K562 (cell line): ENCODE data around the gene FAM184B. TPM values are rescaled to one million over a fixed set of nuclear protein-coding genes. Genes with fewer than 3 reads are reported as not detected.

Experiments
- ELF2 ChIP-seq: fragments of 250-450 bp; sonication (Bioruptor Pico); IDR thresholded peaks from 2 replicates; pipeline ENCODE4 v1.5.0; 2021; ENCODE audit warnings: mild to moderate bottlenecking
- GABPB1 ChIP-seq: sonication (generic); formaldehyde crosslinking; IDR thresholded peaks from 2 replicates; pipeline ENCODE4 v1.8.0; 2022; ENCODE audit warnings: mild to moderate bottlenecking, missing genetic modification reagents
- MIER1 ChIP-seq: fragments of 450-650 bp; IDR thresholded peaks from 2 replicates; pipeline ENCODE4 v1.6.1; 2016; ENCODE audit warnings: antibody characterized with exemption, mild to moderate bottlenecking, low read depth
- RBFOX2 ChIP-seq: fragments of 200-400 bp; formaldehyde crosslinking; IDR thresholded peaks from 2 replicates; pipeline ENCODE4 v1.6.1; 2017; ENCODE audit warnings: low read depth, mild to moderate bottlenecking, low read length, moderate library complexity
- THRB ChIP-seq: fragments of 450-650 bp; formaldehyde crosslinking; conservative IDR thresholded peaks from 2 replicates; pipeline ENCODE4 v1.4.0; 2022; ENCODE audit warnings: mild to moderate bottlenecking, missing genetic modification characterization
- ZBTB40 ChIP-seq, 2 experiments: fragments of 450-650 bp in 1 of 2; sonication (generic) in 1 of 2; formaldehyde crosslinking in 1 of 2; IDR thresholded peaks; 2 replicates each; pipeline versions ENCODE4 v1.7.1 to v1.9.0; 2016 to 2022; ENCODE audit warnings: inconsistent platforms in 1 of 2, mild to moderate bottlenecking in 1 of 2, missing genetic modification reagents in 1 of 2
- polyA plus RNA-seq, 8 experiments: library from polyadenylated mRNA; depleted of rRNA in 4 of 8; stranded (reverse) in 5 of 8; unstranded in 3 of 8; fragments of >200 nt; fragmentation: Nextera tagmentation in 2 of 8; fragmentation: Illumina TruSeq in 1 of 8; extraction: Ambion mirVana in 2 of 8; extraction: Trizol in 1 of 8; gene quantifications; 2 replicates each; pipeline versions ENCODE4 v1.2.1 to v1.2.3, GENCODE V29; 2011 to 2014; ENCODE audit warnings: inconsistent platforms in 1 of 8, missing spikeins in 1 of 8
- total RNA-seq, 7 experiments: library from RNA; depleted of rRNA in 6 of 7; stranded (reverse); fragments of >200 nt in 6 of 7; fragmentation: Illumina TruSeq in 2 of 7; extraction: Trizol in 2 of 7; gene quantifications; 2 replicates each; pipeline versions ENCODE4 v1.2.1 to v1.2.3, GENCODE V29; 2011 to 2021; ENCODE audit warnings: low replicate concordance in 1 of 7
- TF ChIP-seq, protein P1 (sequence below): IDR thresholded peaks from 2 replicates; pipeline ENCODE4 v1.6.1; 2014; ENCODE audit warnings: antibody characterized with exemption
- TF ChIP-seq, protein P2 (sequence below): sonication (generic); formaldehyde crosslinking; IDR thresholded peaks from 2 replicates; pipeline ENCODE4 v1.8.0; 2022; ENCODE audit warnings: mild to moderate bottlenecking, missing genetic modification reagents
- TF ChIP-seq, protein P3 (sequence below): fragments of 250-450 bp; sonication (Bioruptor Pico); IDR thresholded peaks from 2 replicates; pipeline ENCODE4 v1.5.0; 2021; ENCODE audit warnings: mild to moderate bottlenecking, moderate library complexity

The FAM184B gene
- total and polyA plus RNA-seq, 9 of the 15 experiments (the other 6 are each of a cell fraction or from before 2014, with no cell fraction given): not detected

DNA sequence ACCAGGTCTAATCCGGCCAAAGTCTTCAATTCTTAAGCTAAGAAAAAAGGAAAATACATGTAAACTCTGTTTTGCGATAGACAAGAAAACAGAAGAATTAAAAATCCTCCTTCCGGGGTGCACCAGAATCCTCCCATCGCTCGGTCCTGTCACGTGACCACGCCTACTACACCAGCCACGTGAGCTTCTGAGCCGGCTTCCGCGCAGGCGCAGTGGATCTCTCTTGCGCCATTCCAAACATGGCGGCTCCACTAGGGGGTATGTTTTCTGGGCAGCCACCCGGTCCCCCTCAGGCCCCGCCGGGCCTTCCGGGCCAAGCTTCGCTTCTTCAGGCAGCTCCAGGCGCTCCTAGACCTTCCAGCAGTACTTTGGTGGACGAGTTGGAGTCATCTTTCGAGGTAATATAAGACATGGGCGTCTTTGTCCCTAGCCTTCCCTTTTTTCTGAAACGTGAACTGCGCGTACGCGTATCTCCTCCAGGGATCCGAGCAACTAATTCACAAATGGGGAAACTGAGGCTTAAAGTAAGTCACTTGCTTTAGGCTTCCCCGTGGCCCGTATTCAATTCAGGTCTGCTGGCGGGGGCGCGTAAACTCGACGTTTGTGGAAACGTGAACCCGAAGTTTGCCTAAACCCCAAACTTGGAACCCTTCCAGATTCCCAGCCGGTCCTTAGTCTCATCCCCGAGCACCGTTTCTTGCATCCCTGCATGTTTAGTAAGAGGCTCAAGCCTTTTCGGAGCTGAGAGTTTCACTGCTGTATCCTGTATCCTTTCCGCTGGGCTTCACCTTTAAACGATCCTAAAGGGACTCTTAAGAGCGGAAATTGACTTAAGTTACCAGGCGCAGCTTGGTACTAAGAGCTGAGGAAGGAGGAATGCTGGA is 166.8 kb downstream of the FAM184B start, which contains the start of gene MED28 (continued):
- peak; percentile 81 for TF ChIP-seq ELF2 (CRISPR knock-in tag)
- peak; percentile 85 for TF ChIP-seq RBFOX2
- no peak for TF ChIP-seq MIER1
- no peak for TF ChIP-seq THRB (CRISPR knock-in tag)
- TF ChIP-seq GABPB1 (CRISPR knock-in tag): peak; percentile 60; the same call in 1 of the 2 replicates
- TF ChIP-seq, protein P1, sequence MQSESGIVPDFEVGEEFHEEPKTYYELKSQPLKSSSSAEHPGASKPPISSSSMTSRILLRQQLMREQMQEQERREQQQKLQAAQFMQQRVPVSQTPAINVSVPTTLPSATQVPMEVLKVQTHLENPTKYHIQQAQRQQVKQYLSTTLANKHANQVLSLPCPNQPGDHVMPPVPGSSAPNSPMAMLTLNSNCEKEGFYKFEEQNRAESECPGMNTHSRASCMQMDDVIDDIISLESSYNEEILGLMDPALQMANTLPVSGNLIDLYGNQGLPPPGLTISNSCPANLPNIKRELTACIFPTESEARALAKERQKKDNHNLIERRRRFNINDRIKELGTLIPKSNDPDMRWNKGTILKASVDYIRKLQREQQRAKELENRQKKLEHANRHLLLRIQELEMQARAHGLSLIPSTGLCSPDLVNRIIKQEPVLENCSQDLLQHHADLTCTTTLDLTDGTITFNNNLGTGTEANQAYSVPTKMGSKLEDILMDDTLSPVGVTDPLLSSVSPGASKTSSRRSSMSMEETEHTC: peak; percentile 90
- TF ChIP-seq, protein P2, sequence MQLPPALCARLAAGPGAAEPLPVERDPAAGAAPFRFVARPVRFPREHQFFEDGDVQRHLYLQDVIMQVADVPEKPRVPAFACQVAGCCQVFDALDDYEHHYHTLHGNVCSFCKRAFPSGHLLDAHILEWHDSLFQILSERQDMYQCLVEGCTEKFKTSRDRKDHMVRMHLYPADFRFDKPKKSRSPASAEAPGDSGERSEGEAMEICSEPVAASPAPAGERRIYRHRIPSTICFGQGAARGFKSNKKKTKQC (CRISPR knock-in tag): no peak
- TF ChIP-seq, protein P3, sequence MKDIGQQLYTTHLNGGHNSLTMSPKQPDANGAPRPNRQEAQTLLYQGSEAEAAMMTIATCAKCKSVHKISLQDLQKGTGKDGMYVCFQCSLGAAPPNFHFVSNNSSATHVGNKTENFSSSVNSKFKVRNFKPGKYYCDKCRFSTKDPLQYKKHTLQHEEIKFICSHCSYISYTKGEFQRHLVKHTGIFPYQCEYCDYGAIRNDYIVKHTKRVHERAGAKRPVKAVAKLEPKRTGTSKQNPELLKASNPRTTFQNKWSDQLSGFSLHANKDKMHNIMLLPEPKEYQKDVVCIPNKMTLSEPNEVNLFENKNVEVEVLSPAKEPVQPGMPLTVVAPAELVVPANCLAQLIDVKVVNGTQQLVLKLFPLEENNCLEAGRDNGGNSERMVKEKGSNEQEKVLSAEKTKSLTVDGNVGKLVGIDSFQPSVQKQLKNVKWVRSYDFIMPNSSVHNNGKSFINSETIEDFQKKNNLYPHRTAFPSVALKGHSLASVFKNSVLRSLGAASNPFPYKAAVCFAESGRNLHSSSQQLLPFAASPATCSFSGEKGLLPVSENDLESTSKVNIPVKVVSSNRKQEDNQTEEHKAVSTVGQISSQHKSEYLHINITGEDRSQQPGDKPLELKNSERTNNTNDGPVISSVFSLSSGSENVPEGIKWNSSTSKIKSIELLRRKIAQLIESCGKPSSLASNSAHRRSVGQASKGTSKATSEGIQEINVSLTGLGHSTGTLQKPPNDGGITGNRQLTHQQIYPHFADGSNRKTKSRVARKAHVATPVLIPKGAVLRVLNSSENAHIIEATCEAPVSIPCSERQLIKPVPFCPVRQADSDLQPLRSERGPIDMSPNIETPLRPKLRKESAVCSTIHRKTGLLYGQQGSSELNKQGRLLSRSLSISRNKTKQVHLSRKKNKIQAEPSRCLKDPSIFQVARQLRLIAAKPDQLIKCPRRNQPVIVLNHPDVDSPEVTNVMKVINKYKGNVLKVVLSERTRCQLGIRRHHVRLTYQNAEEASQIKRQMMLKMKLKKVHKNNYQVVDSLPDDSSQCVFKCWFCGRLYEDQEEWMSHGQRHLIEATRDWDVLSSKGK (CRISPR knock-in tag): no peak
- no peak for TF ChIP-seq ZBTB40 (IDR thresholded peaks at IDR 0.05)
- no peak for TF ChIP-seq ZBTB40 (CRISPR knock-in tag; IDR thresholded peaks at IDR 0.05)
